Spleen (tissue), 7 donors: ENCODE results near the gene KIAA0408.

ENCODE experiments used
- POLR2A ChIP-seq, 3 donors: fragments of 450-650 bp; IDR thresholded peaks; one replicate each; pipeline ENCODE4 v1.5.1; 2017; ENCODE audit warnings: antibody characterized with exemption in 3 of 3, mild to moderate bottlenecking in 1 of 3
- POLR2AphosphoS5 ChIP-seq, 3 donors: sonication (generic); formaldehyde crosslinking; IDR thresholded peaks; one replicate each; pipeline ENCODE4 v1.5.1; 2017; ENCODE audit warnings: antibody characterized with exemption in 3 of 3
- TF ChIP-seq, protein P1 (sequence below), 11 experiments: fragments of 200-600 bp in 7 of 11; fragments of 450-650 bp in 4 of 11; sonication (generic) in 4 of 11; IDR thresholded peaks in 8 of 11; conservative IDR thresholded peaks in 3 of 11; 1 replicate in 7 of 11; 2 replicates in 4 of 11; pipeline versions ENCODE4 v1.4.0 to v1.8.0; 2016 to 2021; ENCODE audit warnings: antibody characterized with exemption in 11 of 11, inconsistent platforms in 4 of 11, mild to moderate bottlenecking in 1 of 11
- donor health status: DM: no; HTN: no; CAD: no; lungs with moderate emphysema.
- donor health status: DM: no; HTN: no; CAD: no.
- donor health status: DM: no; HTN: no; CAD: no.

GRCh38 chr6:127466416-127466815 lies 7.2 kb upstream of the KIAA0408 start:
- TF ChIP-seq, protein P1, sequence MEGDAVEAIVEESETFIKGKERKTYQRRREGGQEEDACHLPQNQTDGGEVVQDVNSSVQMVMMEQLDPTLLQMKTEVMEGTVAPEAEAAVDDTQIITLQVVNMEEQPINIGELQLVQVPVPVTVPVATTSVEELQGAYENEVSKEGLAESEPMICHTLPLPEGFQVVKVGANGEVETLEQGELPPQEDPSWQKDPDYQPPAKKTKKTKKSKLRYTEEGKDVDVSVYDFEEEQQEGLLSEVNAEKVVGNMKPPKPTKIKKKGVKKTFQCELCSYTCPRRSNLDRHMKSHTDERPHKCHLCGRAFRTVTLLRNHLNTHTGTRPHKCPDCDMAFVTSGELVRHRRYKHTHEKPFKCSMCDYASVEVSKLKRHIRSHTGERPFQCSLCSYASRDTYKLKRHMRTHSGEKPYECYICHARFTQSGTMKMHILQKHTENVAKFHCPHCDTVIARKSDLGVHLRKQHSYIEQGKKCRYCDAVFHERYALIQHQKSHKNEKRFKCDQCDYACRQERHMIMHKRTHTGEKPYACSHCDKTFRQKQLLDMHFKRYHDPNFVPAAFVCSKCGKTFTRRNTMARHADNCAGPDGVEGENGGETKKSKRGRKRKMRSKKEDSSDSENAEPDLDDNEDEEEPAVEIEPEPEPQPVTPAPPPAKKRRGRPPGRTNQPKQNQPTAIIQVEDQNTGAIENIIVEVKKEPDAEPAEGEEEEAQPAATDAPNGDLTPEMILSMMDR (IDR thresholded peaks at IDR 0.05 in 8 of 11, conservative IDR thresholded peaks at IDR 0.05 in 3 of 11) = no peak
- no peak for TF ChIP-seq POLR2AphosphoS5 (IDR thresholded peaks at IDR 0.05)
- no peak for TF ChIP-seq POLR2A (IDR thresholded peaks at IDR 0.05)
